ENCODE measurements around the gene PRDM16.

GRCh38 chr1:3055051-3055450 is 14.0 kb upstream of the PRDM16 start:
- TF ChIP-seq CTCF (conservative IDR thresholded peaks at IDR 0.05; ENCODE audit: low read depth, low read length): no peak
- TF ChIP-seq EZH2phosphoT487 (IDR thresholded peaks at IDR 0.05; ENCODE audit: borderline replicate concordance, low read length): no peak
- TF ChIP-seq EZH2 (IDR thresholded peaks at IDR 0.05; ENCODE audit: low read length, unreplicated experiment): no peak
